Tibial nerve (tissue), 4 donors: ENCODE results near the gene PRKCE. TPM values are rescaled to one million over a fixed set of nuclear protein-coding genes. Genes with fewer than 3 reads are reported as not detected.
A peak's percentile ranks its signal among the peaks of the same experiment; 100 is the strongest.

Experiments
- DNase-seq, 2 donors: peaks; one replicate each; pipeline ENCODE4 v3.0.0-alpha.2; 2019; ENCODE audit warnings: low spot score in 2 of 2
- H3K27ac ChIP-seq, 4 donors: fragments of 200-600 bp; sonication (generic) in 3 of 4; one replicate each; pipeline ENCODE4 v1.5.1; 2017 to 2019; ENCODE audit warnings: mild to moderate bottlenecking in 1 of 4
- H3K27me3 ChIP-seq, 2 donors: fragments of 200-600 bp; sonication (generic) in 1 of 2; one replicate each; pipeline versions ENCODE4 v1.5.1 to v1.6.0; 2017 to 2019
- H3K36me3 ChIP-seq, 3 donors: fragments of 200-600 bp; sonication (generic); one replicate each; pipeline ENCODE4 v1.5.1; 2018 to 2019
- H3K4me1 ChIP-seq, 4 donors: fragments of 200-600 bp; sonication (generic) in 3 of 4; one replicate each; pipeline ENCODE4 v1.5.1; 2017 to 2019
- H3K4me3 ChIP-seq, 4 donors: fragments of 200-600 bp; sonication (generic) in 3 of 4; one replicate each; pipeline ENCODE4 v1.5.1; 2017 to 2019; ENCODE audit warnings: mild to moderate bottlenecking in 1 of 4, moderate library complexity in 1 of 4
- H3K9me3 ChIP-seq, 4 donors: fragments of 200-600 bp; sonication (generic) in 3 of 4; one replicate each; pipeline ENCODE4 v1.5.1; 2017 to 2019
- EP300 ChIP-seq, 2 donors: sonication (generic); formaldehyde crosslinking; IDR thresholded peaks; one replicate each; pipeline ENCODE4 v1.6.1; 2017; ENCODE audit warnings: antibody characterized with exemption in 2 of 2, mild to moderate bottlenecking in 1 of 2
- POLR2A ChIP-seq, 2 donors: fragments of 450-650 bp; IDR thresholded peaks; one replicate each; pipeline ENCODE4 v1.6.1; 2017; ENCODE audit warnings: antibody characterized with exemption in 2 of 2, mild to moderate bottlenecking in 2 of 2, moderate library complexity in 2 of 2
- WGBS, 2 donors: methylation state at CpG; one replicate each; pipeline ENCODE4 v1.1.5; 2018; 5-methylcytosine and 5-hydroxymethylcytosine counted together
- total RNA-seq, 4 donors: library from RNA; depleted of rRNA; stranded (reverse); fragments of >200 nt; gene quantifications; one replicate each; pipeline ENCODE4 v1.1.0, GENCODE V29; 2016
- TF ChIP-seq, protein P1 (sequence below), 5 experiments: fragments of 200-600 bp in 3 of 5; fragments of 450-650 bp in 2 of 5; sonication (generic) in 3 of 5; IDR thresholded peaks; one replicate each; pipeline ENCODE4 v1.5.1; 2016 to 2019; ENCODE audit warnings: antibody characterized with exemption in 5 of 5, mild to moderate bottlenecking in 3 of 5, moderate library complexity in 2 of 5

The PRKCE gene
- total RNA-seq, 4 donors from 2014 or later = 14.4 to 22.4 (median 17.9) TPM

GRCh38 chr2:46030330-46030729, 378.9 kb downstream of the PRKCE start:
- no peak for TF ChIP-seq POLR2A (IDR thresholded peaks at IDR 0.05)
- TF ChIP-seq, protein P1, sequence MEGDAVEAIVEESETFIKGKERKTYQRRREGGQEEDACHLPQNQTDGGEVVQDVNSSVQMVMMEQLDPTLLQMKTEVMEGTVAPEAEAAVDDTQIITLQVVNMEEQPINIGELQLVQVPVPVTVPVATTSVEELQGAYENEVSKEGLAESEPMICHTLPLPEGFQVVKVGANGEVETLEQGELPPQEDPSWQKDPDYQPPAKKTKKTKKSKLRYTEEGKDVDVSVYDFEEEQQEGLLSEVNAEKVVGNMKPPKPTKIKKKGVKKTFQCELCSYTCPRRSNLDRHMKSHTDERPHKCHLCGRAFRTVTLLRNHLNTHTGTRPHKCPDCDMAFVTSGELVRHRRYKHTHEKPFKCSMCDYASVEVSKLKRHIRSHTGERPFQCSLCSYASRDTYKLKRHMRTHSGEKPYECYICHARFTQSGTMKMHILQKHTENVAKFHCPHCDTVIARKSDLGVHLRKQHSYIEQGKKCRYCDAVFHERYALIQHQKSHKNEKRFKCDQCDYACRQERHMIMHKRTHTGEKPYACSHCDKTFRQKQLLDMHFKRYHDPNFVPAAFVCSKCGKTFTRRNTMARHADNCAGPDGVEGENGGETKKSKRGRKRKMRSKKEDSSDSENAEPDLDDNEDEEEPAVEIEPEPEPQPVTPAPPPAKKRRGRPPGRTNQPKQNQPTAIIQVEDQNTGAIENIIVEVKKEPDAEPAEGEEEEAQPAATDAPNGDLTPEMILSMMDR (IDR thresholded peaks at IDR 0.05) = no peak
- TF ChIP-seq EP300 (IDR thresholded peaks at IDR 0.05) = no peak
- Histone ChIP-seq H3K4me1 (peaks cover 0 to 21% (median 4%) of the 10 kb centered on the region in 4 donors), H3K36me3 (peaks cover 0 to 17% (median 0%) of the 10 kb centered on the region in 3 donors), H3K27ac (no peak overlapping the region), H3K27me3 (no peaks in the 10 kb centered on the region), H3K4me3 (no peak overlapping the region), H3K9me3 (no peaks in the 10 kb centered on the region)
- WGBS, 2 donors = 90 to 94% methylated on average over 2 of the region's 2 CpGs
- no peak for DNase-seq

GRCh38 chr2:46032161-46032813, 380.8 kb downstream of the PRKCE start:
- no peaks in the 10 kb centered on the region for H3K27me3 ChIP-seq
- H3K9me3 ChIP-seq = no peaks in the 10 kb centered on the region
- H3K4me3 ChIP-seq = no peak overlapping the region
- WGBS, 2 donors = 58 to 68% methylated on average over 8 of the region's 8 CpGs
- H3K4me1 ChIP-seq = peaks cover 0 to 22% (median 5%) of the 10 kb centered on the region in 4 donors
- TF ChIP-seq EP300 (IDR thresholded peaks at IDR 0.05) (no peak), POLR2A (IDR thresholded peaks at IDR 0.05) (no peak)
- TF ChIP-seq, protein P1 (IDR thresholded peaks at IDR 0.05) = no peak
- H3K27ac ChIP-seq = peak overlapping the region in 1 of 4 donors; percentile 4
- DNase-seq = no peak
- H3K36me3 ChIP-seq = peaks cover 0 to 11% (median 0%) of the 10 kb centered on the region in 3 donors

GRCh38 chr2:46032996-46033395, 381.5 kb downstream of the PRKCE start:
- Histone ChIP-seq H3K27me3 (no peaks in the 10 kb centered on the region), H3K36me3 (peaks cover 0 to 4% (median 0%) of the 10 kb centered on the region in 3 donors), H3K27ac (no peak overlapping the region), H3K4me1 (peaks cover 0 to 29% (median 8%) of the 10 kb centered on the region in 4 donors), H3K4me3 (no peak overlapping the region), H3K9me3 (no peaks in the 10 kb centered on the region)
- DNase-seq = no peak
- WGBS, 2 donors = 97 to 98% methylated on average over 5 of the region's 5 CpGs
- TF ChIP-seq POLR2A (IDR thresholded peaks at IDR 0.05) (no peak), EP300 (IDR thresholded peaks at IDR 0.05) (no peak)
- TF ChIP-seq, protein P1 (IDR thresholded peaks at IDR 0.05) = no peak

DNA sequence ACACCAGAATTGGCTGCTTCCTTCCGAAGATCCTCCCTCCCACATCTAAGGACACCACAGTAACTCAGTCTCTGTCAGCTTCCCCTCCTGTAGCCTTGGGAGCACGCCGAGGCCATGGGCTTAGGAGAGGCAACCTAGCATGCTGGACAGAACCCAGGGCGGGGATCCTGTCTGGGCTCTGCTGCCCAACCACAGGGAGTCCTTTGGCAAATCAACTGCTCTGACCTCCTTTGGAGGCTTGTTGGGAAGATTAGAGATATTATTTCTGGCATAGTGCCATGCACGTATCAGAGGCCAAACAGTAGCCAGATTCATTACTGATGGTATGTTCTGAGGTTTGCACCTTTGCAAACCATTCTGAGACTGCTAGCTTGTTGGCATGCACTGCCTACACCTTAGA, 383.1 kb downstream of the PRKCE start:
- Histone ChIP-seq H3K9me3 (no peaks in the 10 kb centered on the region), H3K27me3 (no peaks in the 10 kb centered on the region), H3K36me3 (no peaks in the 10 kb centered on the region), H3K4me3 (no peak overlapping the region), H3K4me1 (peaks cover 0 to 39% (median 14%) of the 10 kb centered on the region in 4 donors), H3K27ac (no peak overlapping the region)
- DNase-seq = no peak
- TF ChIP-seq, protein P1 (IDR thresholded peaks at IDR 0.05) = no peak
- no peak for TF ChIP-seq POLR2A (IDR thresholded peaks at IDR 0.05)
- no peak for TF ChIP-seq EP300 (IDR thresholded peaks at IDR 0.05)
- WGBS, 2 donors = 76 to 84% methylated on average over 5 of the region's 5 CpGs

DNA sequence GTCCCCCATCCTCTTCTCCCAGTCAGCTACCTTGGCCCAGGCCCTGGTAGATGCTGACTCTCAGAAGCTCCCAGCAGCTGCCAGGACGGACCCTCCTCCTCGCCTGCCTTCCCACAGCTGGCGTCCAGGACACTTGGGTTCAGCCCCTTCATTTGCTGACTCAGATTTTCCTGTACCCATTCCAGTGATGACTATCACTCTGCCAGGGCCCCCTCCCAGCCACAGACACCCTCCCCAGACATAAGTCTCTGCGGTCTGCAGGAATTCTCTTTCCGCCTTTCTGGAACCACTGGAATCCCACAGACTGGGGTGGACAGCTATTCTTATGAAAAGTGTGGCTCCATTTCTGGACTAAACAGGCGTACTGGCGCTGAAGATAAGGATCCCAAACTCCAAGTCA, 385.5 kb downstream of the PRKCE start:
- Histone ChIP-seq H3K9me3 (no peaks in the 10 kb centered on the region), H3K36me3 (no peaks in the 10 kb centered on the region), H3K27me3 (no peaks in the 10 kb centered on the region), H3K27ac (no peak overlapping the region), H3K4me1 (peaks cover 0 to 19% (median 9%) of the 10 kb centered on the region in 4 donors), H3K4me3 (no peak overlapping the region)
- TF ChIP-seq, protein P1 (IDR thresholded peaks at IDR 0.05) = no peak
- no peak for TF ChIP-seq EP300 (IDR thresholded peaks at IDR 0.05)
- no peak for TF ChIP-seq POLR2A (IDR thresholded peaks at IDR 0.05)
- DNase-seq = no peak
- WGBS, 2 donors = 89 to 95% methylated on average over 7 of the region's 7 CpGs
